Measurements from ENCODE around the gene CHST9. TPM values are rescaled to one million over a fixed set of nuclear protein-coding genes. Genes with fewer than 3 reads are reported as not detected.

Gene CHST9
- total and polyA plus RNA-seq, 7 donors = 0.12 to 3.1 (median 0.95) TPM; not detected in 1

- Histone ChIP-seq H3K27ac (no peak overlapping the region), H3K9me3 (no peaks in the 10 kb centered on the region), H3K36me3 (no peaks in the 10 kb centered on the region), H3K4me1 (peaks cover 0 to 5% (median 0%) of the 10 kb centered on the region in 4 donors), H3K4me3 (no peak overlapping the region), H3K27me3 (no peaks in the 10 kb centered on the region)
- no peak for DNase-seq
- TF ChIP-seq POLR2A (IDR thresholded peaks at IDR 0.05) (no peak), CTCF (IDR thresholded peaks at IDR 0.05) (no peak), POLR2AphosphoS5 (IDR thresholded peaks at IDR 0.05) (no peak), EP300 (IDR thresholded peaks at IDR 0.05) (no peak)
- WGBS, 2 donors = 51 to 75% methylated on average over 2 of the region's 2 CpGs
- intact Hi-C loops (cut with DNase I) = no loop called here
Observed at GRCh38 chr18:26919201-26919600, 265.9 kb downstream of the CHST9 start.

GRCh38 chr18:26911840-26912239 lies 273.3 kb downstream of the CHST9 start:
- TF ChIP-seq EP300 (IDR thresholded peaks at IDR 0.05) (no peak), POLR2A (IDR thresholded peaks at IDR 0.05) (no peak), POLR2AphosphoS5 (IDR thresholded peaks at IDR 0.05) (no peak), CTCF (IDR thresholded peaks at IDR 0.05) (no peak)
- Histone ChIP-seq H3K36me3 (no peaks in the 10 kb centered on the region), H3K9me3 (no peaks in the 10 kb centered on the region), H3K27ac (no peak overlapping the region), H3K27me3 (no peaks in the 10 kb centered on the region), H3K4me1 (peaks cover 0 to 15% (median 0%) of the 10 kb centered on the region in 4 donors), H3K4me3 (no peak overlapping the region)
- intact Hi-C loops (cut with DNase I) = no loop called here
- no peak for DNase-seq
- WGBS, 2 donors = 44 to 60% methylated on average over 4 of the region's 4 CpGs

- no peak overlapping the region for H3K4me3 ChIP-seq
- no peaks in the 10 kb centered on the region for H3K36me3 ChIP-seq
- TF ChIP-seq POLR2A (IDR thresholded peaks at IDR 0.05) (no peak), POLR2AphosphoS5 (IDR thresholded peaks at IDR 0.05) (no peak), CTCF (IDR thresholded peaks at IDR 0.05) (no peak), EP300 (IDR thresholded peaks at IDR 0.05) (no peak)
- 48 to 55% methylated on average over 5 of the region's 5 CpGs for WGBS, 2 donors
- H3K4me1 ChIP-seq = peaks cover 0 to 15% (median 0%) of the 10 kb centered on the region in 4 donors
- H3K27ac ChIP-seq = no peak overlapping the region
- H3K27me3 ChIP-seq = no peaks in the 10 kb centered on the region
- intact Hi-C loops (cut with DNase I) = no loop called here
- peaks cover 0 to 6% (median 0%) of the 10 kb centered on the region in 4 donors for H3K9me3 ChIP-seq
- no peak for DNase-seq
Observed at GRCh38 chr18:26909599-26910290, 275.4 kb downstream of the CHST9 start.

- DNase-seq = no peak
- Histone ChIP-seq H3K4me3 (no peak overlapping the region), H3K9me3 (peaks cover 0 to 6% (median 0%) of the 10 kb centered on the region in 4 donors), H3K27me3 (no peaks in the 10 kb centered on the region), H3K4me1 (peaks cover 0 to 15% (median 0%) of the 10 kb centered on the region in 4 donors), H3K36me3 (no peaks in the 10 kb centered on the region), H3K27ac (no peak overlapping the region)
- 62 to 63% methylated on average over 3 of the region's 3 CpGs for WGBS, 2 donors
- TF ChIP-seq POLR2AphosphoS5 (IDR thresholded peaks at IDR 0.05) (no peak), EP300 (IDR thresholded peaks at IDR 0.05) (no peak), POLR2A (IDR thresholded peaks at IDR 0.05) (no peak), CTCF (IDR thresholded peaks at IDR 0.05) (no peak)
- intact Hi-C loops (cut with DNase I) = no loop called here
Observed at GRCh38 chr18:26908906-26909305, 276.2 kb downstream of the CHST9 start.

Data from sigmoid colon (tissue), 7 donors.